GM19455 (cell line): ENCODE results near the gene PON1.

Experiments used
- ATAC-seq: cut with Tn5 transposase; IDR thresholded peaks from one replicate; pipeline ENCODE4 v1.9.1; 2021; ENCODE audit not compliant: unreplicated experiment

The PON1 gene

GRCh38 chr7:95317966-95318365 lies 6.4 kb downstream of the PON1 start:
- ATAC-seq = no peak

- ATAC-seq = no peak
These were observed 6.8 kb downstream of the PON1 start for GRCh38 chr7:95317546-95317945.

GRCh38 chr7:95316588-95316987 lies 7.7 kb downstream of the PON1 start:
- no peak for ATAC-seq

GRCh38 chr7:95312561-95312960 lies 11.8 kb downstream of the PON1 start:
- ATAC-seq = no peak

GRCh38 chr7:95311389-95311788 lies 12.9 kb downstream of the PON1 start:
- ATAC-seq = no peak

GRCh38 chr7:95309951-95310350 lies 14.4 kb downstream of the PON1 start:
- no peak for ATAC-seq

GRCh38 chr7:95304990-95305389 lies 19.3 kb downstream of the PON1 start:
- no peak for ATAC-seq

- no peak for ATAC-seq
These were observed 21.1 kb downstream of the PON1 start for GRCh38 chr7:95303013-95303905.

GRCh38 chr7:95298091-95298490 lies 26.2 kb downstream of the PON1 start:
- no peak for ATAC-seq

- no peak for ATAC-seq
These were observed 27.3 kb downstream of the PON1 start for GRCh38 chr7:95297041-95297440.

- ATAC-seq = no peak
These were observed 27.9 kb downstream of the PON1 start for GRCh38 chr7:95296456-95296855.

- no peak for ATAC-seq
These were observed 28.9 kb downstream of the PON1 start for GRCh38 chr7:95295397-95295796.

- ATAC-seq = no peak
These were observed 34.0 kb downstream of the PON1 start for GRCh38 chr7:95290166-95290830.

- ATAC-seq = no peak
These were observed 38.2 kb downstream of the PON1 start for GRCh38 chr7:95286096-95286495.

GRCh38 chr7:95279417-95279816 lies 44.9 kb downstream of the PON1 start:
- ATAC-seq = no peak

GRCh38 chr7:95276114-95276513 lies 48.2 kb downstream of the PON1 start:
- ATAC-seq = no peak

GRCh38 chr7:95269640-95270039 lies 54.7 kb downstream of the PON1 start:
- ATAC-seq = no peak

GRCh38 chr7:95267754-95268153 lies 56.6 kb downstream of the PON1 start:
- ATAC-seq = no peak

GRCh38 chr7:95265634-95266033 lies 58.7 kb downstream of the PON1 start:
- ATAC-seq = no peak

GRCh38 chr7:95264363-95264891 lies 59.9 kb downstream of the PON1 start:
- ATAC-seq = no peak

- no peak for ATAC-seq
These were observed 60.5 kb downstream of the PON1 start for GRCh38 chr7:95263785-95264362.

GRCh38 chr7:95262875-95263274 lies 61.5 kb downstream of the PON1 start:
- ATAC-seq = no peak
